ENCODE data around the gene MLST8.

DNA sequence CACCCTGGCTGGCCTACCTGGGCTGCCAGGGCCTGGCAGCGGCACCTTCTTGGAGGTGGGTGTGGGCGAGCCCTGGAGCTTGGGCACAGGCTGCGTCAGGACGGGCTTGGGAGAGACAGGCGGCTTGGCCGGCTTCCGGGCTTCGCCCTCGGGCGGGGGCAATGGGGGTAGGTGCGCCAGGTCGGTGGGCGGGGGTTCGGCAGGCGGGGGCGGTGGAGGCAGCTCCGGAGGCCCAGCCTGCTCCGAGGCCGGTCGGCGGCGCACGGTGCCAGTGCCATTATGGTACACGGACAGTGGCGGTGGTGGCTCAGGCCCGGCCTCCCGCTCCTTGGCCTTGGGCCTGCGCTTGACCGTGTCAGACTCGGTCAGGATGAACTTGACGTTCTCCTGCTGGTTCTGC, 25.7 kb upstream of the MLST8 start:
- TF ChIP-seq, protein P1, sequence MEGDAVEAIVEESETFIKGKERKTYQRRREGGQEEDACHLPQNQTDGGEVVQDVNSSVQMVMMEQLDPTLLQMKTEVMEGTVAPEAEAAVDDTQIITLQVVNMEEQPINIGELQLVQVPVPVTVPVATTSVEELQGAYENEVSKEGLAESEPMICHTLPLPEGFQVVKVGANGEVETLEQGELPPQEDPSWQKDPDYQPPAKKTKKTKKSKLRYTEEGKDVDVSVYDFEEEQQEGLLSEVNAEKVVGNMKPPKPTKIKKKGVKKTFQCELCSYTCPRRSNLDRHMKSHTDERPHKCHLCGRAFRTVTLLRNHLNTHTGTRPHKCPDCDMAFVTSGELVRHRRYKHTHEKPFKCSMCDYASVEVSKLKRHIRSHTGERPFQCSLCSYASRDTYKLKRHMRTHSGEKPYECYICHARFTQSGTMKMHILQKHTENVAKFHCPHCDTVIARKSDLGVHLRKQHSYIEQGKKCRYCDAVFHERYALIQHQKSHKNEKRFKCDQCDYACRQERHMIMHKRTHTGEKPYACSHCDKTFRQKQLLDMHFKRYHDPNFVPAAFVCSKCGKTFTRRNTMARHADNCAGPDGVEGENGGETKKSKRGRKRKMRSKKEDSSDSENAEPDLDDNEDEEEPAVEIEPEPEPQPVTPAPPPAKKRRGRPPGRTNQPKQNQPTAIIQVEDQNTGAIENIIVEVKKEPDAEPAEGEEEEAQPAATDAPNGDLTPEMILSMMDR (IDR thresholded peaks at IDR 0.05; ENCODE audit: borderline replicate concordance, extremely low read depth, low read length, poor library complexity, severe bottlenecking): no peak
- no peak for TF ChIP-seq EZH2 (IDR thresholded peaks at IDR 0.05; ENCODE audit: borderline replicate concordance, low read depth, low read length, severe bottlenecking)

All from DND-41 (cell line).